GM23338 (cell line): ENCODE results near the gene MYOZ1. TPM values are rescaled to one million over a fixed set of nuclear protein-coding genes. Genes with fewer than 3 reads are reported as not detected.
"Not testable (repeated sequence)": the region's sequence is repeated elsewhere in the genome, so short reads cannot be mapped to it uniquely, and the experiment has no call there.

Source experiments
- ATAC-seq: fragments of 200-7000 bp; cut with Tn5 transposase; 3 replicates; pipeline ENCODE4 v1.9.1; 2020
- DNase-seq: peaks from one replicate; pipeline ENCODE4 v3.0.0-alpha.2; 2015; ENCODE audit warnings: low spot score
- H2AFZ ChIP-seq: fragments of 200-600 bp; sonication (generic); 2 replicates; pipeline ENCODE4 v1.8.0; 2016; ENCODE audit warnings: antibody characterized with exemption, mild to moderate bottlenecking, moderate library complexity
- H3F3A ChIP-seq: fragments of 200-600 bp; sonication (generic); replicated peaks from 2 replicates; pipeline ENCODE4 v1.8.0; 2017; ENCODE audit warnings: antibody characterized with exemption, mixed run types, low read depth
- H3K27ac ChIP-seq: fragments of 200-600 bp; sonication (generic); 2 replicates; pipeline ENCODE4 v1.6.1; 2016; ENCODE audit warnings: low read depth
- H3K27me3 ChIP-seq: fragments of 200-600 bp; sonication (generic); 2 replicates; pipeline ENCODE4 v1.8.0; 2016; ENCODE audit warnings: mild to moderate bottlenecking, mixed run types, moderate library complexity; ENCODE audit not compliant: insufficient read depth
- H3K36me3 ChIP-seq: fragments of 200-600 bp; sonication (generic); 2 replicates; pipeline ENCODE4 v1.8.0; 2016; ENCODE audit warnings: mild to moderate bottlenecking; ENCODE audit not compliant: insufficient read depth
- H3K4me1 ChIP-seq: fragments of 200-600 bp; sonication (generic); 2 replicates; pipeline ENCODE4 v1.8.0; 2016; ENCODE audit warnings: mild to moderate bottlenecking, moderate library complexity; ENCODE audit not compliant: insufficient read depth
- H3K4me2 ChIP-seq: fragments of 200-600 bp; sonication (generic); 2 replicates; pipeline ENCODE4 v1.7.1; 2017; ENCODE audit warnings: mixed run types
- H3K4me3 ChIP-seq: fragments of 200-600 bp; sonication (generic); 2 replicates; pipeline ENCODE4 v1.6.1; 2016; ENCODE audit warnings: mixed run types
- H3K79me2 ChIP-seq: fragments of 200-600 bp; sonication (generic); replicated peaks from 2 replicates; pipeline ENCODE4 v1.8.0; 2017; ENCODE audit warnings: mild to moderate bottlenecking; ENCODE audit not compliant: insufficient read depth
- H3K9me2 ChIP-seq: fragments of 200-600 bp; sonication (generic); 2 replicates; pipeline ENCODE4 v1.8.0; 2017; ENCODE audit not compliant: insufficient read depth
- H4K20me1 ChIP-seq: fragments of 200-600 bp; sonication (generic); replicated peaks from 2 replicates; pipeline ENCODE4 v1.8.0; 2017; ENCODE audit warnings: mild to moderate bottlenecking; ENCODE audit not compliant: insufficient read depth
- H3K27ac Mint-ChIP-seq: 2 replicates; pipeline ENCODE4 v1.8.0; 2020; ENCODE audit warnings: inconsistent platforms, mild to moderate bottlenecking, moderate library complexity, mixed read lengths
- H3K27me3 Mint-ChIP-seq: 3 replicates; pipeline ENCODE4 v1.8.0; 2022; ENCODE audit warnings: low read depth, mild to moderate bottlenecking, moderate library complexity, mixed read lengths, inconsistent platforms; ENCODE audit not compliant: insufficient read depth, poor library complexity
- H3K36me3 Mint-ChIP-seq: 3 replicates; pipeline ENCODE4 v1.8.0; 2021; ENCODE audit warnings: low read depth, mild to moderate bottlenecking, inconsistent platforms, moderate library complexity, mixed read lengths
- H3K4me1 Mint-ChIP-seq: 3 replicates; pipeline ENCODE4 v1.8.0; 2020; ENCODE audit warnings: mild to moderate bottlenecking, inconsistent platforms, mixed read lengths
- H3K4me3 Mint-ChIP-seq: 3 replicates; pipeline ENCODE4 v1.8.0; 2021; ENCODE audit warnings: moderate library complexity, mild to moderate bottlenecking, inconsistent platforms, mixed read lengths
- H3K9me3 Mint-ChIP-seq: 3 replicates; pipeline ENCODE4 v1.8.0; 2020; ENCODE audit warnings: moderate library complexity, mild to moderate bottlenecking, inconsistent platforms, mixed read lengths
- polyA plus RNA-seq: library from polyadenylated mRNA; unstranded; fragments of >200 nt; fragmentation: Nextera tagmentation; extraction: Ambion mirVana; gene quantifications from 2 replicates; pipeline ENCODE4 v1.2.1, GENCODE V29; 2016
- total RNA-seq: library from RNA; depleted of rRNA; stranded (reverse); fragments of >200 nt; shearing (Covaris generic); gene quantifications from 2 replicates; pipeline ENCODE4 v1.2.3, GENCODE V29; 2014

The MYOZ1 gene
- total and polyA plus RNA-seq, 2 experiments from 2014 or later, result 2.4 to 2.7 TPM

DNA sequence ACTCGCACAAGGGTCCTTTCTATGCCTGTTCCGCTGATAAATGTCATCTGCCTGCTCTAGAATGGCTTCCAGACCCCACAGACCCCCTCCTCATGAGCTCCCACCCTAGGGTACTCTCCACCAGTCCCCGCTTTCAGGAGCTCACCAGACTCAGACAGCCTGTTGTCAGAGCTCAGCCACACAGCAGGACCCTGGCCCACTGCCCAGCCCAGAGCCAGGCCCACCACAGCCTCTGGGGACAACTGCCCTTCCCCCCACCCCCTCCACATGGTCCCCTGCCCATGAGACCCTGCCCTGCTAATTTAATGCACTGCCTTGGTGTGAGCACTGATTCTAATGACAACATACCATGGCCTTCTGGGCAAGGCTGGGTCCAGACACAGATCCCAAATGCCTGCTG lies 24.3 kb upstream of the MYOZ1 start:
- not testable (repeated sequence) for DNase-seq, H3K4me3 Mint-ChIP-seq, H3K4me3 ChIP-seq, H3K27ac Mint-ChIP-seq, H4K20me1 ChIP-seq, H3F3A ChIP-seq, H3K27me3 ChIP-seq, ATAC-seq, H3K36me3 ChIP-seq, H2AFZ ChIP-seq, H3K9me3 Mint-ChIP-seq, H3K9me2 ChIP-seq, H3K79me2 ChIP-seq, H3K27me3 Mint-ChIP-seq, H3K27ac ChIP-seq, H3K36me3 Mint-ChIP-seq, H3K4me1 Mint-ChIP-seq, H3K4me2 ChIP-seq, H3K4me1 ChIP-seq

DNA sequence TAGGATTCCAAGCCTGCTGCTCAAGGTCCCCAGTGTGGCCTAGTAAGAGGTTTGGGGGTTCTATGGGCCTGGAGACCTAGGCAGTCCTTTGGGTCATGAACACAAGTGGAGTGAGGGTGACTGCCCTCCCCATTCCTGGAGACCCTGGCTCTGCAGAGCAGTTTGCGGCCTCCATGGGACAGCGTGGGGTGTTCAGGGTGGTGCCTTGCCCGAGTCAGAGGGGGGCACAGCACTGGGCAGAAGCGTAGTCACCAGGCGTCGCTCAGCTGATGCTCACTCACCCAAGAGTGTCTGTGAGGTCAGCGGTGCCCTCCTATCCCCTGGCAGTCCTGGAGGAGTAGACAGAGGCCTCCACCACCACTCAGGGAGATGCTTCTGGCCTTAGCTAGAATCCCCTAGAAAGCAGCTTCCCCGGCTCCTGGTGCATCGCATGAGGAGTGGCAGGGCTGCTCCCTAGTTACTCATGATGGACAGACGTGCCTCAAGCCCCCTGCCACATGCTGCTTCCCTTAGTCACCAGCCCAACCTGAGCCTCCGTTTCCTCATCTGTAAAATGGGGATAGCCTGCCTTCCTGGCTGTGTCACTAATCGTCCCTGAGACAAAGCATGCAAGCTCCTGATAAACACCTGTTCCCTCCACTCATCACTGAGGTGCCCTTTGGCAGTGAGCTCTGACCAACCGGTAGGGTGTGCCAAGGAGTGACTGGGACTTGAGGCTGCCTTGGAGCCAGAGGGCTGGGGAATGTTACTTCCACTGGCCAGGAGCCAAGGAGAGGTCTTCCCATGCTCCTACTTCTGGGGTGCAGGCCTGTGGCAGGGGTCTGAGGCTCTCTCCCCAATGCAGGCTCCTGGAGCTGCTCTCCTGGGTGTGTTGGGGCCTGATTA lies 23.1 kb upstream of the MYOZ1 start:
- not testable (repeated sequence) for H3K27ac Mint-ChIP-seq, H4K20me1 ChIP-seq, H3K4me2 ChIP-seq, H3K36me3 ChIP-seq, H3K4me3 ChIP-seq, H3K9me3 Mint-ChIP-seq, H3K9me2 ChIP-seq, H3K4me1 ChIP-seq, H2AFZ ChIP-seq, ATAC-seq, H3K4me1 Mint-ChIP-seq, H3K4me3 Mint-ChIP-seq, H3K27me3 ChIP-seq, H3F3A ChIP-seq, H3K27me3 Mint-ChIP-seq, H3K36me3 Mint-ChIP-seq, H3K79me2 ChIP-seq, DNase-seq, H3K27ac ChIP-seq

- not testable (repeated sequence) for DNase-seq, H3K27me3 Mint-ChIP-seq, H3K9me3 Mint-ChIP-seq, H3K9me2 ChIP-seq, ATAC-seq, H3K27ac Mint-ChIP-seq, H4K20me1 ChIP-seq, H3K4me2 ChIP-seq, H3K36me3 Mint-ChIP-seq, H3K79me2 ChIP-seq, H3K4me1 ChIP-seq, H2AFZ ChIP-seq, H3K36me3 ChIP-seq, H3K4me3 Mint-ChIP-seq, H3K4me3 ChIP-seq, H3K27ac ChIP-seq, H3F3A ChIP-seq, H3K27me3 ChIP-seq, H3K4me1 Mint-ChIP-seq
Observed at GRCh38 chr10:73663621-73664020, 22.3 kb upstream of the MYOZ1 start.

- H3K27me3 Mint-ChIP-seq, H2AFZ ChIP-seq, H3K79me2 ChIP-seq, H3K36me3 Mint-ChIP-seq, ATAC-seq, H3K9me2 ChIP-seq, H3K4me3 Mint-ChIP-seq, DNase-seq, H3K9me3 Mint-ChIP-seq, H3K27ac ChIP-seq, H3K27ac Mint-ChIP-seq, H3K4me1 ChIP-seq, H3K27me3 ChIP-seq, H3K36me3 ChIP-seq, H4K20me1 ChIP-seq, H3K4me3 ChIP-seq, H3K4me2 ChIP-seq, H3K4me1 Mint-ChIP-seq, H3F3A ChIP-seq: not testable (repeated sequence)
Observed at GRCh38 chr10:73662705-73663104, 21.4 kb upstream of the MYOZ1 start.
